Type B pancreatic cell (in vitro differentiated cells): ENCODE results near the gene RAD51B. TPM values are rescaled to one million over a fixed set of nuclear protein-coding genes. Genes with fewer than 3 reads are reported as not detected.

ENCODE experiments used
- DNase-seq: peaks from one replicate; pipeline ENCODE4 v3.0.0; 2021; ENCODE audit warnings: mixed read lengths; ENCODE audit not compliant: unreplicated experiment; ENCODE audit errors: extremely low spot score
- H3K27ac Mint-ChIP-seq: 2 replicates; pipeline ENCODE4 v1.8.0; 2021; ENCODE audit warnings: mild to moderate bottlenecking, mixed read lengths
- H3K27me3 Mint-ChIP-seq: 2 replicates; pipeline ENCODE4 v1.8.0; 2021; ENCODE audit warnings: mixed read lengths
- H3K36me3 Mint-ChIP-seq: 2 replicates; pipeline ENCODE4 v1.8.0; 2021; ENCODE audit warnings: mixed read lengths
- H3K4me1 Mint-ChIP-seq: one replicate; pipeline ENCODE4 v1.8.0; 2021; ENCODE audit warnings: mixed read lengths; ENCODE audit not compliant: unreplicated experiment
- H3K4me3 Mint-ChIP-seq: 2 replicates; pipeline ENCODE4 v1.8.0; 2021; ENCODE audit warnings: mild to moderate bottlenecking, mixed read lengths
- H3K9me3 Mint-ChIP-seq: 2 replicates; pipeline ENCODE4 v1.8.0; 2021; ENCODE audit warnings: mixed read lengths
- total RNA-seq: library from RNA; stranded (reverse); gene quantifications from 2 replicates; pipeline ENCODE4 v1.2.1, GENCODE V29; 2021; ENCODE audit warnings: low replicate concordance
- TF ChIP-seq, protein P1 (sequence below): fragments of 200-600 bp; sonication (generic); conservative IDR thresholded peaks from 2 replicates; pipeline ENCODE4 v1.5.0; 2021; ENCODE audit warnings: antibody characterized with exemption, mild to moderate bottlenecking

The RAD51B gene
- total RNA-seq, 1 donor from 2014 or later, result 27.3 TPM

DNA sequence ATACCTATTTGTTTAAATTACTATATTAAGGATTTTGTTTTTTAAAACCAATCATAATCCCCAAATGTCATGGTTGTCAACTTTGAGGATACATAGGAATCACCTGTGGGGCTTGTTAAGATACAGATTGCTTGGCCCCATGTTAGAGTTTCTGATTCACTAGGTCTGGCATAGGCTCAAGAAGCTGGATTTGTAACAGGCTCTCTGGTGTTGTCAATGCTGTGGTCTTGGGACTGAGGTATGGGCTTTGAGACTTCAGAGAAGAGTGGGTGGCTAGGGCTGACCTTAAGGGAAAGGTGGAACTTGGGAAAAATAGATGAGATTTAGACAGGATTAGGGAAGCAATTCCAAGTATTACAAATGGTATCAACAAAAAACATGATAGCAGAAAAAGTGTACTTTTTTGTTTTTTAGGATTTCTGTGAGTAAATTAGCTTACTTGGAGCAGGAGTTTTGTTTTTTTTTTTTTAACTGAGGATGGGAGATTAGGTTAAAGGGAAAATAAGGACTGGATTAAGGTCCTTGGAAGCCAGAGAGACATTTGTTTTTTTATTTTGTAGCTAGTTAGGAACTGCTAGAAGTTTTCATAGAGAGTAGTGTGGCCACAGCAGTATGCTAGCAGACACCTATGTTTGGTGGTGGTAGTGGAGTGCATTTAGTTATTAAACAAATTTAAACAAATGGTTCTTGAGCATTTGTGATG is 88.6 kb downstream of the RAD51B start:
- H3K9me3 Mint-ChIP-seq, result no peaks in the 10 kb centered on the region
- TF ChIP-seq, protein P1, sequence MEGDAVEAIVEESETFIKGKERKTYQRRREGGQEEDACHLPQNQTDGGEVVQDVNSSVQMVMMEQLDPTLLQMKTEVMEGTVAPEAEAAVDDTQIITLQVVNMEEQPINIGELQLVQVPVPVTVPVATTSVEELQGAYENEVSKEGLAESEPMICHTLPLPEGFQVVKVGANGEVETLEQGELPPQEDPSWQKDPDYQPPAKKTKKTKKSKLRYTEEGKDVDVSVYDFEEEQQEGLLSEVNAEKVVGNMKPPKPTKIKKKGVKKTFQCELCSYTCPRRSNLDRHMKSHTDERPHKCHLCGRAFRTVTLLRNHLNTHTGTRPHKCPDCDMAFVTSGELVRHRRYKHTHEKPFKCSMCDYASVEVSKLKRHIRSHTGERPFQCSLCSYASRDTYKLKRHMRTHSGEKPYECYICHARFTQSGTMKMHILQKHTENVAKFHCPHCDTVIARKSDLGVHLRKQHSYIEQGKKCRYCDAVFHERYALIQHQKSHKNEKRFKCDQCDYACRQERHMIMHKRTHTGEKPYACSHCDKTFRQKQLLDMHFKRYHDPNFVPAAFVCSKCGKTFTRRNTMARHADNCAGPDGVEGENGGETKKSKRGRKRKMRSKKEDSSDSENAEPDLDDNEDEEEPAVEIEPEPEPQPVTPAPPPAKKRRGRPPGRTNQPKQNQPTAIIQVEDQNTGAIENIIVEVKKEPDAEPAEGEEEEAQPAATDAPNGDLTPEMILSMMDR, result no peak
- DNase-seq, result no peak
- H3K4me3 Mint-ChIP-seq, result no peak overlapping the region
- no peaks in the 10 kb centered on the region for H3K27me3 Mint-ChIP-seq
- H3K27ac Mint-ChIP-seq, result peak overlapping the region; percentile 18
- no peaks in the 10 kb centered on the region for H3K36me3 Mint-ChIP-seq
- peaks cover 18% of the 10 kb centered on the region for H3K4me1 Mint-ChIP-seq

DNA sequence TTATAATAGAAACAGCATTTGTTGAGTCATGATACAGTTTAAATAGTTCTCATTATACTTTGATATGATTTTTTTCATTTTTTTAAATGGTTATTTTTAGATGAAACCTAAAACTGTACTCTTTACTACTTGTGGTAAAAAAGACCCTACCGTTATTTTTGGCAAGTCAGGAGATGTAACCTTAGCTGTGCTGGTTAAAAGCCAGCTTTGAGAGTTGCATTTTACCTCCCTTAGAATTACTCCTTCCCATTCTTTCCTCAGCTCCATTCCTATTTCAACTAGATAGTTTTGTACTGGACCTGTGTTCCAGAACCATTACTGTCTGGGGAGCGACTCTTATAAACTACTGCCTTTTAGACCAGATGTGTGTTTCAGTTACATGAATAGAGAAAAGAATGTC is 92.0 kb downstream of the RAD51B start:
- H3K27me3 Mint-ChIP-seq, result no peaks in the 10 kb centered on the region
- no peak overlapping the region for H3K4me3 Mint-ChIP-seq
- no peaks in the 10 kb centered on the region for H3K36me3 Mint-ChIP-seq
- H3K9me3 Mint-ChIP-seq, result no peaks in the 10 kb centered on the region
- H3K4me1 Mint-ChIP-seq, result peaks cover 29% of the 10 kb centered on the region
- TF ChIP-seq, protein P1, result no peak
- DNase-seq, result no peak
- no peak overlapping the region for H3K27ac Mint-ChIP-seq

DNA sequence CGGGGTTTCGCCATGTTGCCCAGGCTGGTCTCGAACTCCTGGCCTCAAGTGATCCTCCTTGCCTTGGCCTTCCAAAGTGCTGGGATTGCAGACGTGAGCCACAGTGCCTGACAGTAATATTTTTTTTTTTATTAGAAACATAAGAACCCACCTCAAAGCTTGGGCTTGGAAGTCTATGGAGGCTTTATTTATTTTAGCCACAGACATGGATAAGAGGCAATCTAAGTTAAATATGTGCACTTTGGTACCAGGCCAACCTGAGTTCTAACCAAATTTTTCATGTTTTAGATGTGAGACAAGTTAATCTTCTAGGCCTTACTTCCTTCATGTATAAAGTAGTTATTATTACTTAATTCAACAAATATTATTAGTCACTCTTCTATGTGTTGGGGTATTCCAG is 96.9 kb downstream of the RAD51B start:
- no peak overlapping the region for H3K27ac Mint-ChIP-seq
- DNase-seq, result no peak
- no peak overlapping the region for H3K4me3 Mint-ChIP-seq
- TF ChIP-seq, protein P1, result no peak
- H3K36me3 Mint-ChIP-seq, result no peaks in the 10 kb centered on the region
- H3K27me3 Mint-ChIP-seq, result no peaks in the 10 kb centered on the region
- no peaks in the 10 kb centered on the region for H3K9me3 Mint-ChIP-seq
- H3K4me1 Mint-ChIP-seq, result peaks cover 19% of the 10 kb centered on the region

DNA sequence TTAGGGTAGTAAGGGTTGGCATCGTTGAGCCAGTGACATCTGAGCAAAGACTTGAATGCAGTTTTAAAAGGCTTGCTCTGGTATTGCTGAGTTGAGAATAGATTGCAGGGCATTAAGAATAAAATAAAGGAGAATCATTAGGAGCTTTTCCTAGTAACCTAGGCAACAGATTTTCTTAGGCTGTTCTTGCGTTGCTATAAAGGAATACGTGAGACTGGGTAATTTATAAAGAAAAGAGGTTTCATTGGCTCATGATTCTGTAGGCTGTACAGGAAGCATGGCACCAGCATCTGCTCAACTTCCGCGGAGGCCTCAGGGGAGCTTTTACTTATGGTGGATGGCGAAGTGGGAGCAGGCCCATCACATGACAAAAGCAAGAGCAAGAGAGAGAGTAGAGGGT is 97.4 kb downstream of the RAD51B start:
- no peak for DNase-seq
- H3K4me1 Mint-ChIP-seq, result peaks cover 20% of the 10 kb centered on the region
- no peaks in the 10 kb centered on the region for H3K36me3 Mint-ChIP-seq
- H3K4me3 Mint-ChIP-seq, result no peak overlapping the region
- H3K27ac Mint-ChIP-seq, result no peak overlapping the region
- no peaks in the 10 kb centered on the region for H3K27me3 Mint-ChIP-seq
- TF ChIP-seq, protein P1, result no peak
- H3K9me3 Mint-ChIP-seq, result no peaks in the 10 kb centered on the region

DNA sequence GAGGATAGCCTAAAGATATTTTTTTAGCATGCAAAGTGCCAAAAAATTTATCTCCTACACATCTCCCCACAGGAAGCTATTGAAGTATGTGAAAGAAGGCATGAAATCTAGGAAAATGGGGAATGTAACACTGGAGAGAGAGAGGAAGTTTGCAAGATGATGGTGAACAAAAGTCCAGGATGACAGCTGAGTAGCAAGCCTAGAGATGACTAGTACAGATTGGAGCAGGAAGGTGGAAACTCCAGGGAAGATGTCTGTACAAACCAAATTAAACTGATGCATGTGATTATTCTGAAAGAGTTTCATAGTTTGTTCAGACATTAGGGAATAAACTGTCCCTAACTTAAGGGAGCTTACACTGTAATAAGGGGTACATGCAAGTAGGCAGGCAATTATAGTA is 99.3 kb downstream of the RAD51B start:
- Mint-ChIP-seq H3K9me3 (no peaks in the 10 kb centered on the region), H3K27ac (no peak overlapping the region), H3K4me1 (peaks cover 19% of the 10 kb centered on the region), H3K36me3 (no peaks in the 10 kb centered on the region), H3K27me3 (no peaks in the 10 kb centered on the region), H3K4me3 (no peak overlapping the region)
- DNase-seq, result no peak
- TF ChIP-seq, protein P1, result no peak
